KOPT-K1 (cell line): ENCODE data around the gene CCR5AS.

Experiments used
- H3K27ac ChIP-seq: fragments of 200-600 bp; sonication (generic); 2 replicates; pipeline ENCODE4 v1.5.1; 2016; ENCODE audit warnings: antibody characterized with exemption, mild to moderate bottlenecking, low read depth, low read length; ENCODE audit not compliant: poor library complexity, severe bottlenecking
- H3K36me3 ChIP-seq: fragments of 200-600 bp; sonication (generic); 2 replicates; pipeline ENCODE4 v1.5.1; 2017; ENCODE audit warnings: antibody characterized with exemption, mild to moderate bottlenecking, low read length, moderate library complexity; ENCODE audit not compliant: insufficient read depth
- H3K9me3 ChIP-seq: fragments of 200-600 bp; sonication (generic); 2 replicates; pipeline ENCODE4 v1.5.1; 2017; ENCODE audit warnings: antibody characterized with exemption, low read length, mild to moderate bottlenecking; ENCODE audit not compliant: insufficient read depth, poor library complexity, severe bottlenecking

Gene CCR5AS

GRCh38 chr3:46406788-46407611 lies at the start of gene CCR5AS, which contains the start of gene CCRL2:
Gene CCR5AS, minus strand, starts transcription at chr3:46407066.
Gene CCRL2, plus strand, starts transcription at chr3:46407259. Its CDS starts 821 bp downstream, at chr3:46408080.
- H3K36me3 ChIP-seq, result peaks cover 7% of the 10 kb centered on the region; the same call in 1 of the 2 replicates
- no peaks in the 10 kb centered on the region for H3K9me3 ChIP-seq
- peak within 1 kb of the TSS; percentile 84 for H3K27ac ChIP-seq

- Histone ChIP-seq H3K27ac (no peak overlapping the region), H3K36me3 (no peaks in the 10 kb centered on the region), H3K9me3 (no peaks in the 10 kb centered on the region)
Observed at GRCh38 chr3:46456118-46456517, 49.3 kb upstream of the CCR5AS start.

- no peak overlapping the region for H3K27ac ChIP-seq
- H3K9me3 ChIP-seq, result no peaks in the 10 kb centered on the region
- H3K36me3 ChIP-seq, result no peaks in the 10 kb centered on the region
Observed at GRCh38 chr3:46455231-46456115, 48.6 kb upstream of the CCR5AS start.

GRCh38 chr3:46454606-46455005 lies 47.7 kb upstream of the CCR5AS start:
- Histone ChIP-seq H3K9me3 (no peaks in the 10 kb centered on the region), H3K27ac (no peak overlapping the region), H3K36me3 (no peaks in the 10 kb centered on the region)

GRCh38 chr3:46454209-46454595 lies 47.3 kb upstream of the CCR5AS start:
- Histone ChIP-seq H3K36me3 (no peaks in the 10 kb centered on the region), H3K9me3 (no peaks in the 10 kb centered on the region), H3K27ac (no peak overlapping the region)

- Histone ChIP-seq H3K27ac (no peak overlapping the region), H3K36me3 (no peaks in the 10 kb centered on the region), H3K9me3 (no peaks in the 10 kb centered on the region)
Observed at GRCh38 chr3:46453526-46454208, 46.8 kb upstream of the CCR5AS start.

- Histone ChIP-seq H3K9me3 (no peaks in the 10 kb centered on the region), H3K27ac (no peak overlapping the region), H3K36me3 (no peaks in the 10 kb centered on the region)
Observed at GRCh38 chr3:46449755-46450552, 43.1 kb upstream of the CCR5AS start.

GRCh38 chr3:46448721-46449120 lies 41.9 kb upstream of the CCR5AS start:
- Histone ChIP-seq H3K36me3 (no peaks in the 10 kb centered on the region), H3K9me3 (no peaks in the 10 kb centered on the region), H3K27ac (no peak overlapping the region)

- no peak overlapping the region for H3K27ac ChIP-seq
- H3K36me3 ChIP-seq, result no peaks in the 10 kb centered on the region
- no peaks in the 10 kb centered on the region for H3K9me3 ChIP-seq
Observed at GRCh38 chr3:46447228-46447985, 40.5 kb upstream of the CCR5AS start.

GRCh38 chr3:46442576-46443530 lies 36.0 kb upstream of the CCR5AS start:
- no peaks in the 10 kb centered on the region for H3K9me3 ChIP-seq
- H3K36me3 ChIP-seq, result no peaks in the 10 kb centered on the region
- H3K27ac ChIP-seq, result peak overlapping the region; percentile 2

GRCh38 chr3:46440531-46441294 lies 33.8 kb upstream of the CCR5AS start:
- no peaks in the 10 kb centered on the region for H3K9me3 ChIP-seq
- no peaks in the 10 kb centered on the region for H3K36me3 ChIP-seq
- peak overlapping the region; percentile 50 for H3K27ac ChIP-seq

GRCh38 chr3:46438831-46439230 lies 32.0 kb upstream of the CCR5AS start:
- Histone ChIP-seq H3K36me3 (no peaks in the 10 kb centered on the region), H3K27ac (no peak overlapping the region), H3K9me3 (no peaks in the 10 kb centered on the region)
